PFSK-1 (cell line): ENCODE results near the gene DNAAF6.

Experiments
- FOXP2 ChIP-seq: optimal IDR thresholded peaks from 2 replicates; pipeline ENCODE3; 2011; ENCODE audit warnings: borderline replicate concordance, control low read depth, inconsistent platforms; ENCODE audit not compliant: insufficient read depth; ENCODE audit errors: extremely low read length, extremely low read depth
- POLR2AphosphoS5 ChIP-seq: IDR thresholded peaks from 2 replicates; pipeline ENCODE4 v1.6.1; 2012; ENCODE audit warnings: low read depth, mild to moderate bottlenecking, control low read depth, low read length, moderate library complexity
- REST ChIP-seq, 2 experiments: IDR thresholded peaks; 2 replicates each; pipeline versions ENCODE4 v1.6.1 to v1.8.0; 2011 to 2012; ENCODE audit warnings: low read depth in 2 of 2, low read length in 2 of 2, control low read depth in 1 of 2, inconsistent platforms in 1 of 2, mild to moderate bottlenecking in 1 of 2, moderate library complexity in 1 of 2; ENCODE audit not compliant: insufficient read depth in 1 of 2
- SIN3A ChIP-seq: IDR thresholded peaks from 2 replicates; pipeline ENCODE4 v1.6.1; 2012; ENCODE audit warnings: mild to moderate bottlenecking, low read length, moderate library complexity, borderline replicate concordance; ENCODE audit not compliant: insufficient read depth
- TAF1 ChIP-seq: IDR thresholded peaks from 2 replicates; pipeline ENCODE4 v1.6.1; 2012; ENCODE audit warnings: low read length, control low read depth, borderline replicate concordance; ENCODE audit not compliant: insufficient read depth

Gene DNAAF6

GRCh38 chrX:107288676-107289075, 82.3 kb downstream of the DNAAF6 start:
- no peak for TF ChIP-seq REST (IDR thresholded peaks at IDR 0.05; ENCODE audit: insufficient read depth in 1 of 2, low read depth in 2 of 2, low read length in 2 of 2)

- TF ChIP-seq TAF1: no peak
- TF ChIP-seq SIN3A: no peak
- TF ChIP-seq FOXP2: no peak
- no peak for TF ChIP-seq POLR2AphosphoS5
- no peak for TF ChIP-seq REST (IDR thresholded peaks at IDR 0.05; ENCODE audit: insufficient read depth in 1 of 2, low read depth in 2 of 2, low read length in 2 of 2)
These were observed 83.6 kb downstream of the DNAAF6 start for GRCh38 chrX:107290019-107290418.

- TF ChIP-seq FOXP2 (no peak), TAF1 (no peak), SIN3A (no peak), REST (IDR thresholded peaks at IDR 0.05; ENCODE audit: insufficient read depth in 1 of 2, low read depth in 2 of 2, low read length in 2 of 2) (no peak), POLR2AphosphoS5 (no peak)
These were observed 86.6 kb downstream of the DNAAF6 start for GRCh38 chrX:107293056-107293455.
